HG03066 (cell line): ENCODE measurements around the gene GPSM1.
"Not testable (repeated sequence)": the region's sequence is repeated elsewhere in the genome, so short reads cannot be mapped to it uniquely, and the experiment has no call there.

Experiments
- ATAC-seq: cut with Tn5 transposase; IDR thresholded peaks from one replicate; pipeline ENCODE4 v1.9.1; 2021; ENCODE audit warnings: low read depth; ENCODE audit not compliant: unreplicated experiment

The GPSM1 gene

DNA sequence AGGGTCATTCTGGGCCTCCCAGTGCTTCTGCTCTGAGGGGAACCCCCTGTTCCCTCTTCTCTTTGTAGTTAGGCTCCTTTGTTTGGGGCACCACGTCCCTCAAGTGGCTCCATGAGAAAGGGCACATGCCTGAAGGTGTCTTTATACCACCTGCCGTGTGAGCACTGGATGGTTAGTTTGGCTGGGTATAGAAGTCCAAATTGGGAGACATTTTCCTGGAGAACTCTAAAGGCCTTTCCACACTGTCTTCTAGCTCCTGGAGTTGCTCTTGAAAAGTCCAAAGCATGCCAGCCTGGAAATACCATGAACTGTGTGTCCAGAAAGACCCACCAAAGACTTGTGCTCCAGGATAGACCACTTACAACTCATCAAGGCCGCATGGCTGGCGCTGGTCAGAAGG lies 12.4 kb upstream of the GPSM1 start:
- ATAC-seq, result no peak

- ATAC-seq, result no peak
These were observed 11.0 kb upstream of the GPSM1 start for GRCh38 chr9:136316271-136316751.

DNA sequence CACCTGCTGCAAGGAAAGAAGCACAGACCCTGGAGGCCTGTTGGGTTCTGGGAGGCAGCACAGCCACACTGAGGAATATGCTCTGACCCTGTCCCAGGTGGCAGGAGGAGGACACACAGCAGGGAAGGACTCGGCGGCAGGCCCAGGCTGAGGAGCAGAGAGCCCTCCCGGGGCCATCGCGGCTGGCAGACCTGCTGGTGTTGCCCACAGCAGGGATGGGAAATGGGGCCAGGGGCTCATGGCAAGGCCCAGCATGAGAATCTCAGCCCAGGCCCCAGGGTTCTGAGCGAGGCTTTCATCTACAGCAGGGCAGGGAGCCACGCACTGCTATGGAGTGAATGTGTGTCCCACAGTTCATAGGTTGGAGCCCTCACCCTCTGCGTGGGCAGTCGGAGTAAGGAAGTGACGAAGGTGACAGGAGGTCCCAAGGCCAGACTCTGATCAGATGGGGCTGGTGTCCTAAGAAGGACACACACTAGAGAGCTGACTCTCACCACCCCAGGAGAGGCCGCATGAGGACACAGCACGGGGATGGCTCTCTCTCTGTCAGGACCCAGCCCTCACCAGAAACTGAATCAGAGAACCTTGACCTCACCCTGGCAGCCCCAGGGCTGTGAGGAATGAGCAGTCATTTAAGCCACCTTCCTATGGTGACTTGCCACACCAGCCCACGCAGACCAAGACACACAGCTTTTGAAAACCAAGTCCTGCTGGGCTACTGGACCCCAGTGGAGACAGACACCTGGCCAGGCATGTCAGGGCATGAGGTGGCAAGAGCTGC lies 10.3 kb upstream of the GPSM1 start:
- ATAC-seq, result no peak

- ATAC-seq, result no peak
These were observed 9.6 kb upstream of the GPSM1 start for GRCh38 chr9:136317695-136318094.

DNA sequence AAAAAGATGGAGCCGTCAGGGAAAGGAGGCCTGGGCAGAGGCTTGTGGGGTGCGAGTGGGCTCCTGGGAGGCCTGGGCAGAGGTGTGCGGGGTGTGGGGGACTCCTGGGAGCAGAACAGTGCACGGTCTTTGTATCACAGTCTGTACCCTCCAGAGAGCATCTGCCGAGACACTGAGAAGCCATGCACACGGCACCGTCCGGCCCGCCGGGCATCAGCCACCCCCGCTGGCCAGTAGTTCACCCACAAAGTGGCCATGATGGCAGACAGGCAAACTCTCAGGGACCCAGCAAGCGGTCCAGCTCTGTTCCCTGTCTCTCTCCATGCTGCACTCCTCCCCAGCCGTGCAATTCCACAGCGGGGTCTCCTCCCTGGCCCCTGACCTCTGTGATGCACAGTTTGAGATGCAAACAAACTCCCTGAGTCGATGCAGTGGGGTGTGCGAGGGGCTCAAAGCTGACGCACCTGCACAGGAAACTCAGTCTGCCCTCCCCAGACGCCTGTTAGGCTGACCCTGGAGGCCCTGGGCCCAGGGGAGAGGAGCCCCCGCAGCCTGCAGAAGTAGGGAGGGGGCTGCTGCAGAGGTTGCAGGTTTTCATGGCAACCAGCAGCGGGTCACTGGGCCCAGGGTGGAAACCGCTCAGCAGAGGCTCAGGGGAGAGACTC lies 9.1 kb upstream of the GPSM1 start:
- no peak for ATAC-seq

- ATAC-seq, result no peak
These were observed 8.5 kb upstream of the GPSM1 start for GRCh38 chr9:136318776-136319241.

- not testable (repeated sequence) for ATAC-seq
These were observed 8.1 kb upstream of the GPSM1 start for GRCh38 chr9:136319244-136319643.

DNA sequence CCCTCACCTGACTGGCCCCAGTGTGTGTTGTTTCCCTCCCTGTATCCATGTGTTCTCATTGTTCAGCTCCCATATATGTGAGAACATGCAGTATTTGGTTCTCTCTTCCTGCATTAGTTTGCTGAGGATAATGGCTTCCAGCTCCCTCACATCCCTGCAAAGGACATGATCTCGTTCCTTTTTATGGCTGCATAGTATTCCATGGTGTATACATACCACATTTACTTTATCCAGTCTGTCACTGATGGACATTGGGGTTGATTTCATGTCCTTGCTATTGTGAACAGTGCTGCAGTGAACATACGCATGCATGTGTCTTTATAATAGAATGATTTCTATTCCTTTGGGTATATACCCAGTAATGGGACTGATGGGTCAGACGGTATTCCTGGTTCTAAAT lies 7.4 kb upstream of the GPSM1 start:
- ATAC-seq, result not testable (repeated sequence)

- ATAC-seq, result not testable (repeated sequence)
These were observed 6.4 kb upstream of the GPSM1 start for GRCh38 chr9:136320972-136321371.

DNA sequence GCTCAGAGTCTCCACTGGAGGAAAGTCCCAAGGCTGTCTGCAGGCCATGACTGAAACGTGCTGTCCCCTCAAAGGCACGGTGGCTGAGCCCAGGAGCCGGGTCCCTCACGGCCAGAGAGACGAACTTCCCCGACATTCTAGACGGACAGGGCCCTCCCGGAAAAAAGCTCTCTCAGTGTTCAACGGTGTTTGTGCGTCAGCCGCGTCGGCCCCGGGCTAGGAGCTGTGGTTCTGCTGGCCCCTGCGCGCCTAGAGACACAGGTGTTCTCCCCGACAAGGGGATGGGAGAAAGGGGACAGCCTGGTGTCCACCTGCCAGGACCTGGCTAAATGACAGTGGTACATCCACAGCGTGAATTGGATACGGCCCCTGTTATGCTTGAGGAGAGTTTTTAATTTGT lies 5.8 kb upstream of the GPSM1 start:
- ATAC-seq, result no peak

GRCh38 chr9:136322756-136323330 lies 4.5 kb upstream of the GPSM1 start:
- no peak for ATAC-seq

DNA sequence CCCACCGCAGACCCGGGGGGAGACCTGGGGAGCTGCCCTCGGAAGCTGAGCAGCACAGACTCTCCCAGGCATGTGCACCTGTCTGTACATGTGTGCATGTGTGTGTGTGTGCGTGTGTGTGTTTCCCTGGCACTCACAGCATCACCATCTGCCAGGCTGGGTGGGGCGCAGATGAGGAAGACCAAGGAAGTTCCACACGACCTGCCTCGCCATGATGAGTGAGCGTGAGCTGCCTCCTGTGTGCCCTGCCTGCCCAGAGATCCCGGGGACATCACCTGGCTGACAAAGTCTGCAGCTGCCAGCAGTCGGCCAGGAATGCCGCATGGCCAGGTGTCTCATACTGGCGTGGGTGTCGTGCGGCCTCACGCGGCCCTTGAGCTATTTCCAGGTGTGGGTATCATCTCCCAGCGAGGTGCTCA lies 4.0 kb upstream of the GPSM1 start:
- ATAC-seq, result no peak

DNA sequence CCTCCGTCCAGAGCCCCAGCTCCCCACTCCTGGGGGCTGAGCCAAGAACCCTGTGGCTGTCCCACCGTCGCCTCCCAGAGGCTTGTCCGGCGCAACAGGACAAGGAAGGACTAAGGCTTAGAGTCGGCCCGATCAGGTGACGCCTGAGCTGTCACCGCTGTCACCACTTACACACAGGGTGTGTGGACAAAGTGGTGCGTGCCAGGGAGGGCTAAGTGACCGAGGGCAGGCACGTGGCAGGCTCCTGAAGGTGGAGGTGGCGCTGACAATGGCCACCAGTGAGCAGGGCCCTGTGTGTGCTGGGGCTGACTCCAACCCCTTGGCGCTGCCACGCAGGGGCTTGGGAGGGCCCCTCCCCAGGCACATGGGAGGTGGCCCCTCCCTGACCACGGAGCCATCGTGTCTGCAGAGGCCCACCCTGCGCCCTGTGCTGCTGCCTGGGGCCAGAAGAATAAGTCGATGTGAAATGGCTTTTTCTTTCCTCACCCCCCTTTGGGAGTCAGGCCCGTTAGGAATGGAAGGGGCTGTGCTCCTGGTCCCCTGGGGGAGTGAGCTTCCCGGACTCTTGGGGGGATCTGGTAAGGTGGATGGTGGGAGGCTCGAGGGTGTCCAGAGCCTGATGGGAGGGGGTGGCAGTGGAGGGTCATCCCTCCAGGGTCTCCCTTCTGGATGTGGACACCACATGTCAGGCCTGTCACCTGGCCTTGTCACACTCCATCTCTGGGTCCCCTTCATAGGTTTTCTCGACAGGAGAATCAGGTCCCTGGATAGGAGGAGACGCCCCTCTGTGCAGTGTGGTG lies 2.6 kb upstream of the GPSM1 start:
- ATAC-seq, result no peak

DNA sequence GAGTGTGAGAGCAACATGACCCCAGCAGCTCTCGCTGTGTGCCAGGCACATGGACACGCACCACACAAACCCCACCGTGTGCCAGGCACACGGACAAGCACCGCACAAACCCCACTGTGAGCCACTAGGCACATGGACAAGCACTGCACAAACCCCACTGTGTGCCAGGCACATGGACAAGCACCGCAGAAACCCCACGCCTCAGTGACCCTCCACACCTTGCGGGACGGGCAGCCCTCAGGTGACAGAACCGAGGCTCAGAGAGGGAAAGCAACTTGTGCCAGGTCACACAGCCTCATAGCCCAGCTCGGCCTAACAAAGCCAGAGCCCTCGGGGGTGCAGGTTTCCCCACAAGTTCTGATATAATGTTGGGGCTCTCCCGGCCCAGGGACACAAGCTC lies 2.0 kb upstream of the GPSM1 start:
- ATAC-seq, result no peak

GRCh38 chr9:136326061-136326760 lies 1.1 kb upstream of the GPSM1 start:
- no peak for ATAC-seq

DNA sequence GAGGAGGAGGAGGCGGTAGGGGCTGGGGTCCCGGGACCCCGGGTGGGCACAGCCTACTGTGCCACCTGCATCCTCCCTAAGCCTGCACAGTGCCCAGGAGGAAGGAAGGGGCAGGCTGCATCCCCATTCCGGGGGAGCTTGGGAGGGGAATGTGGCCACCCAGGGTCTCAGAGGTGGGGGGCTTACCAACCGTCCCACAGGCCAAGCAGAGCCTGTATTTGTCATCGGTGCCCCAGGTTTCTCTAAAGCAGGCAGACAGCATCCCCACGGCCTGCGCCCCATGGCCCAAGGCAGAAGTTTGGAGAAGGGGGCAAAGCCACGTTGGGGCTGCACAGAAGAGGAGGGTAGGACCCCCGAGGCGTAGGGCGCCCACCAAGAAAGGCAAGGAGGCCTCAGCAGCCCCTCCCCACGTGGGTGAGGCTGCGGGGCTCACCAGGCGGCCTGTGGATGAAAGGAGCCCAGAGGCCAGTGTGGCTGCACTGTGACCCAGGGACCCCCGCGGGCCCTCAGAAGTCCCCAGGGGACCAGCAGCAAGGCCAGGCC lies 507 bp upstream of the GPSM1 start:
- no peak for ATAC-seq

DNA sequence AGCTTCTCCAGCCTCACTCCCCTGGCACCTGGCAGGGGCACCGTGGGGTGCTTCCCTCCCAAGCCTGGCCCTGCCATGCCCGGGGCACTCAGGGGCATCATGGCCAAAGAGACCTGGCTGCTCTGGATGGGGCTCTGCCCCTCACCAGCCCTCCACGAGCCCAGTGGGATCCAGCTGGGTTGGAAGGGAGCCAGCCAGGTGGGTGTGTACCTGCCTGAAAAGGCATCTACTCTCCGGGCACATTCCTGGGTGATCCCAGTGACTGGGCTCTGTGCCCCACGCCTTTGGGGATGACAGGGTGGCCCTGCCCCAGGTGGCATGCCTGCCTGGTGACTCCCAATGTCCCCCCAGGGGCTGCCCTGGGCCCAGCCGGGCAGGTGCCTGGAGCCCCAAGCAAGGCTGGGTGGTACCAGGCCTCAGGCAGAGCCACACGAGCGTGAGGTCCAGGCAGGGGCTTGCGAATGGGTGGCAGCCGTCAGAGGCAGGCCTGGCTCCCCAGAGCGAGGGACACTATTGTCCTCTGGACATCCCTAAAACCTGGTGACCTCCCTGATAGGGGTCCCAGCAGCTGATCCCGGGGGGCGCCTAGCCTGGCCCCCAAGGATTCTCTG lies 777 bp downstream of the GPSM1 start:
- ATAC-seq, result no peak

GRCh38 chr9:136328622-136329041 lies 1.3 kb downstream of the GPSM1 start:
- ATAC-seq, result no peak

DNA sequence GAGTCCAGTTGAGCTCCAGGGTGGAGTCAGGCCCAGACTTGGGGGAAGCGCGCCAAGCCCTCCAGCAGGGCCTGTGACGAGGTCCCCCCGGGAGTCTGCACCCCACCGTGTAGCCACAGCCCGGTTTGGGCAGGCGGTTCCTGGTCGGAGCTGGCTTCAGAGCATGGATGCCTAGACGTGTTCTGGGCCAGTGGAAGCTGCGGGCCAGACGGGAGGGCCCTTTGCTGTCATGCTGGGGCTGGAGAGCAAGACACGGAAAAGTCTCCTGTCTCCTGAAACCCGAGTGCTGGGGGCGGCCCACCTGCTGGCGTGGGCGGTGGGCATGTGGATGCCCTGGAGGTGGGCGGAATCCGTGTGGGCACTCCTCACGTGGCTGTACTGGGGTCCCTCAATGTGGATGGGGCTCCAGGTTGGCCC lies 1.9 kb downstream of the GPSM1 start:
- no peak for ATAC-seq
